Measurements from ENCODE around the gene NLRP9.

The NLRP9 gene

DNA sequence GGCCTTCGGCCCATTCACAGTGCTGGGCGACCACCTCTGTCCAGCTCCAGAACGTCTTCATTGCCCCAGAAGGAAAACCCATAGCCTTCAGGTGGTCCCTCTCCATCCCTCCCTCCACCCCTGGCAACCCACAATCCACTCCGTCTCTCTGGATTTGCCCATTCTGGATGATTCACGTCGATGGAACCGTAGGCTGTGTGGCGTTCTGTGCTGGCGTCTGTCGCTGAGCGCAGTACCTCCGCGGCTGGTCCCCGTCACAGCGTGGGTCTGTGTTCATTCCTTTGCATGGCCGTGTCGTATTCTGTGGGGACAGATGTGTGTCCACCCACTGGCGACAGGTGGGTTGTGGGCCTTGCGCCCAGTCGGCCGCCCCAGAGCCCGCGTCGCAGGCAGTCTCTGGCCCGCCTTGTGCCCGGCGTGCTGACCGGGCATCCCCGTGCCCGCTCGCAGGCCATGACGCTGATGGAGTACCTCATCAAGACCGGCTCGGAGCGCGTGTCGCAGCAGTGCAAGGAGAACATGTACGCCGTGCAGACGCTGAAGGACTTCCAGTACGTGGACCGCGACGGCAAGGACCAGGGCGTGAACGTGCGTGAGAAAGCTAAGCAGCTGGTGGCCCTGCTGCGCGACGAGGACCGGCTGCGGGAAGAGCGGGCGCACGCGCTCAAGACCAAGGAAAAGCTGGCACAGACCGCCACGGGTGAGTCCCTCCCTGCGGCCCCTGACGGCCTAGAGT is 53.1 kb downstream of the NLRP9 start:
- H3K4me3 ChIP-seq (ENCODE audit: low read depth, low read length) = no peak overlapping the region
- DNase-seq (ENCODE audit: low read depth) = no peak
- TF ChIP-seq, protein P1, sequence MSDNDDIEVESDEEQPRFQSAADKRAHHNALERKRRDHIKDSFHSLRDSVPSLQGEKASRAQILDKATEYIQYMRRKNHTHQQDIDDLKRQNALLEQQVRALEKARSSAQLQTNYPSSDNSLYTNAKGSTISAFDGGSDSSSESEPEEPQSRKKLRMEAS (IDR thresholded peaks at IDR 0.05; ENCODE audit: low read depth, low read length) = no peak
- TF ChIP-seq POLR2A (IDR thresholded peaks at IDR 0.05; ENCODE audit: extremely low read depth, insufficient read length) (no peak), MYC (IDR thresholded peaks at IDR 0.05; ENCODE audit: low read depth, low read length) (no peak), CTCF (IDR thresholded peaks at IDR 0.05; ENCODE audit: low read depth, low read length) (no peak)

DNA sequence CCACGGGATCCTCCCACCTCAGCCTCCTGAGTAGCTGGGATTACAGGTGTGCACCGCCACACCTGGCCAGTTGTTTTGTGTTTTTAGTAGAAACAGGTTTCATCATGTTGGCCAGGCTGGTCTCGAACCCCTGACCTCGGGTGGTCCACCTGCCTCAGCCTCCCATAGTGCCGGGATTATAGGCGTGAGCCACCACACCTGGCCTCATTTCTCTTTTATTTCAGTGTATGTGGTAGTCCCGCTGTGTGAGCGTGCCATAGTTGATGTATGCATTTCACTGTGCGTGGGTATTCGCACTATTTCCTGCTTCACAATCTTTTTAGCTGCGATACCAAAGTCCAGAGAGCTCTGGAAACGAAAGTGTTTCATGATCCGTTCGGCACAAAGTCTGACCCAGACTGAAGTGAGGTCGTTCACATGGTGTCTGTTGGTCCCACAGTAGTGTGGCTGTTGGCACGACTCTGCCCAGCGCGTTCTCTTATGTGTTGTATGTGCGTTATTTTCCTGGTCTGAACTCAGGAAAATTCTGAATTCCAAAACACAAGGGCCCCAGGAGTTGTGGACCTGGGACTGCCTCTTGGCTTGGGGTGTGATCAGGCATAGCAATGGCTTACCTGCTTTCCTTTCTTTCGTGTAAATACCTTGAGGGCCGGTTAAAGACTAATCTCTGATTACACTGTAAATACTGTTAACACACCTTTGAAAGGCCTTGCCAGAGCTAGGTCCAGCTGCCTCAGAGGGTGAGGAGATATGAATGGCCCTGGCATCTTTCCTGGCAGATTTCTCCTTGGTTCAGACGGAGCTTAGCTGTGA is 54.5 kb downstream of the NLRP9 start:
- H3K4me3 ChIP-seq (ENCODE audit: low read depth, low read length) = no peak overlapping the region
- DNase-seq (ENCODE audit: low read depth) = no peak
- TF ChIP-seq CTCF (IDR thresholded peaks at IDR 0.05; ENCODE audit: low read depth, low read length) (no peak), MYC (IDR thresholded peaks at IDR 0.05; ENCODE audit: low read depth, low read length) (no peak), POLR2A (IDR thresholded peaks at IDR 0.05; ENCODE audit: extremely low read depth, insufficient read length) (no peak)
- TF ChIP-seq, protein P1 (IDR thresholded peaks at IDR 0.05; ENCODE audit: low read depth, low read length) = no peak

GRCh38 chr19:55681131-55682092 is 56.8 kb downstream of the NLRP9 start:
- no peak for DNase-seq (ENCODE audit: low read depth)
- no peak for TF ChIP-seq POLR2A (IDR thresholded peaks at IDR 0.05; ENCODE audit: extremely low read depth, insufficient read length)
- no peak for TF ChIP-seq CTCF (IDR thresholded peaks at IDR 0.05; ENCODE audit: low read depth, low read length)
- no peak for TF ChIP-seq MYC (IDR thresholded peaks at IDR 0.05; ENCODE audit: low read depth, low read length)
- TF ChIP-seq, protein P1 (IDR thresholded peaks at IDR 0.05; ENCODE audit: low read depth, low read length) = no peak
- no peak overlapping the region for H3K4me3 ChIP-seq (ENCODE audit: low read depth, low read length)

- no peak overlapping the region for H3K4me3 ChIP-seq (ENCODE audit: low read depth, low read length)
- TF ChIP-seq CTCF (IDR thresholded peaks at IDR 0.05; ENCODE audit: low read depth, low read length) = no peak
- no peak for TF ChIP-seq MYC (IDR thresholded peaks at IDR 0.05; ENCODE audit: low read depth, low read length)
- TF ChIP-seq POLR2A (IDR thresholded peaks at IDR 0.05; ENCODE audit: extremely low read depth, insufficient read length) = no peak
- TF ChIP-seq, protein P1 (IDR thresholded peaks at IDR 0.05; ENCODE audit: low read depth, low read length) = no peak
These were observed 57.7 kb downstream of the NLRP9 start for GRCh38 chr19:55680339-55681130.

More at GRCh38 chr19:55680339-55681130, 57.7 kb downstream of the NLRP9 start:
- DNase-seq (ENCODE audit: low read depth) = no peak

All from NB4 (cell line).